Effector CD8-positive, alpha-beta T cell (primary cell): ENCODE measurements around the gene UPK1B.
"Not testable (repeated sequence)": the region's sequence is repeated elsewhere in the genome, so short reads cannot be mapped to it uniquely, and the experiment has no call there.

Experiments
- DNase-seq: peaks from one replicate; lab custom pipeline; 2025; lab: John Stamatoyannopoulos, UW

Gene UPK1B

GRCh38 chr3:119223511-119223910, 50.1 kb downstream of the UPK1B start:
- no peak for DNase-seq

- DNase-seq, result no peak
These were observed 51.7 kb downstream of the UPK1B start for GRCh38 chr3:119225121-119225520.

- DNase-seq, result no peak
These were observed 53.9 kb downstream of the UPK1B start for GRCh38 chr3:119227070-119227850.

- no peak for DNase-seq
These were observed 55.2 kb downstream of the UPK1B start for GRCh38 chr3:119228373-119229145.

- DNase-seq, result no peak
These were observed 55.8 kb downstream of the UPK1B start for GRCh38 chr3:119229190-119229589.

GRCh38 chr3:119230071-119230470, 56.7 kb downstream of the UPK1B start:
- no peak for DNase-seq

GRCh38 chr3:119230745-119231144, 57.3 kb downstream of the UPK1B start:
- no peak for DNase-seq

- no peak for DNase-seq
These were observed 61.2 kb downstream of the UPK1B start for GRCh38 chr3:119234610-119235009.

GRCh38 chr3:119235151-119235550, 61.8 kb downstream of the UPK1B start:
- DNase-seq, result no peak

GRCh38 chr3:119236756-119237155, 63.4 kb downstream of the UPK1B start:
- no peak for DNase-seq

GRCh38 chr3:119237299-119237698, 63.9 kb downstream of the UPK1B start:
- no peak for DNase-seq

GRCh38 chr3:119238363-119238762, 65.0 kb downstream of the UPK1B start:
- DNase-seq, result no peak

- DNase-seq, result no peak
These were observed 65.9 kb downstream of the UPK1B start for GRCh38 chr3:119239206-119239820.

- no peak for DNase-seq
These were observed 66.7 kb downstream of the UPK1B start for GRCh38 chr3:119240101-119240590.

- peak; percentile 40 for DNase-seq
These were observed 67.4 kb downstream of the UPK1B start, which contains the start of gene B4GALT4 for GRCh38 chr3:119240591-119241434. TSS of gene B4GALT4 (minus strand) at chr3:119240878. CDS start at chr3:119230099, 10,779 bp downstream.

- DNase-seq, result not testable (repeated sequence)
These were observed 69.1 kb downstream of the UPK1B start for GRCh38 chr3:119242387-119243057.

- not testable (repeated sequence) for DNase-seq
These were observed 69.7 kb downstream of the UPK1B start for GRCh38 chr3:119243058-119243529.

- DNase-seq, result no peak
These were observed 70.3 kb downstream of the UPK1B start for GRCh38 chr3:119243712-119244111.

- DNase-seq, result no peak
These were observed 72.4 kb downstream of the UPK1B start for GRCh38 chr3:119245778-119246177.
